Left ventricle myocardium inferior (tissue), 1 donor: ENCODE results near the gene RAX. TPM values are rescaled to one million over a fixed set of nuclear protein-coding genes. Genes with fewer than 3 reads are reported as not detected.
"Not testable (repeated sequence)": the region's sequence is repeated elsewhere in the genome, so short reads cannot be mapped to it uniquely, and the experiment has no call there.

ENCODE experiments used
- DNase-seq: peaks from one replicate; pipeline ENCODE4 v3.0.0-alpha.2; 2020
- H3K27ac ChIP-seq: fragments of 200-600 bp; replicated peaks from 2 replicates; pipeline ENCODE4 v1.8.0; 2021
- H3K27me3 ChIP-seq: fragments of 200-600 bp; 2 replicates; pipeline ENCODE4 v1.8.0; 2021; ENCODE audit warnings: low read depth
- H3K36me3 ChIP-seq: fragments of 200-600 bp; 2 replicates; pipeline ENCODE4 v1.8.0; 2021
- H3K4me1 ChIP-seq: fragments of 200-600 bp; 2 replicates; pipeline ENCODE4 v1.8.0; 2021
- H3K4me3 ChIP-seq: fragments of 200-600 bp; 2 replicates; pipeline ENCODE4 v1.8.0; 2021; ENCODE audit warnings: mild to moderate bottlenecking, moderate library complexity
- H3K9me3 ChIP-seq: fragments of 200-600 bp; replicated peaks from 2 replicates; pipeline ENCODE4 v1.8.0; 2021
- CTCF ChIP-seq: fragments of 200-600 bp; IDR thresholded peaks from 2 replicates; pipeline ENCODE4 v1.8.0; 2021; ENCODE audit warnings: antibody characterized with exemption, mild to moderate bottlenecking, borderline replicate concordance
- intact Hi-C: fragments of 100-400 bp; cut with micrococcal nuclease; formaldehyde crosslinking; loops from one replicate; pipeline ENCODE4 v1.11.0; 2022
- total RNA-seq: library from RNA; stranded (reverse); fragmentation: NEBNext Ultra II Directional; extraction: Animal tissue kit (Norgen Biotek cat#: 25700); gene quantifications from one replicate; pipeline ENCODE4 v1.2.1, GENCODE V29; 2021
- donor health status: DM: no; HTN: yes; CAD: no; lungs with severe emphysema.

Gene RAX
- total RNA-seq, 1 donor from 2014 or later: not detected

DNA sequence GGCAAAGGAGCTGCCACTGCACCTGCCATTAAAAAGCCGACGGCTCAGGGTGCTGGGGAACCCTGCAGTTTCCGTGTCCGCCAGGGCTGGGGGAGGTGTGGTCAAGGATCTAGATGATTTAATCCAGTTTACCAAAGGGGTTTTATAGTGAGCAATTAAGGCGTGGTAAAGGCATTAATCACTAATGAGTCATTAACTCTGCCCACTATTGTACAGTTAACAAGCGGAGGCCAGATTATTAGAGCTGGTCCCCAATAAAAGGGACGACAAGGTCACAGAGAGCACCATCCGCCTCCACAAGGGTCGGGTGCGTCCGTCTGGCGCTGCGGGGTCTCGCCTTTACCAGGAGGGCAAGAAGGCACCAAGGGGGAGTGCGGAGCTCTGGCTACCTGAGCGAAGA, 9.6 kb downstream of the RAX start:
- no peak for DNase-seq
- H3K9me3 ChIP-seq: no peaks in the 10 kb centered on the region
- H3K4me1 ChIP-seq: peaks cover 24% of the 10 kb centered on the region
- no peaks in the 10 kb centered on the region for H3K36me3 ChIP-seq
- no peak for TF ChIP-seq CTCF
- H3K27ac ChIP-seq: no peak overlapping the region
- H3K4me3 ChIP-seq: no peak overlapping the region
- intact Hi-C loops: no loop called here
- H3K27me3 ChIP-seq: peaks cover 3% of the 10 kb centered on the region

- H3K9me3 ChIP-seq, H3K27me3 ChIP-seq, H3K27ac ChIP-seq, H3K4me3 ChIP-seq, intact Hi-C loops, H3K36me3 ChIP-seq, H3K4me1 ChIP-seq, DNase-seq: not testable (repeated sequence)
These were observed 11.0 kb downstream of the RAX start for GRCh38 chr18:59262243-59262642.

GRCh38 chr18:59261842-59262241, 11.4 kb downstream of the RAX start:
- H3K4me1 ChIP-seq, H3K4me3 ChIP-seq, H3K27ac ChIP-seq, intact Hi-C loops, H3K36me3 ChIP-seq, H3K27me3 ChIP-seq, DNase-seq, H3K9me3 ChIP-seq: not testable (repeated sequence)

GRCh38 chr18:59255491-59255890, 17.8 kb downstream of the RAX start:
- H3K4me3 ChIP-seq, H3K36me3 ChIP-seq, DNase-seq, H3K27ac ChIP-seq, intact Hi-C loops, H3K4me1 ChIP-seq: not testable (repeated sequence)
- Histone ChIP-seq H3K9me3 (peaks cover 11% of the 10 kb centered on the region), H3K27me3 (peaks cover 45% of the 10 kb centered on the region)

DNA sequence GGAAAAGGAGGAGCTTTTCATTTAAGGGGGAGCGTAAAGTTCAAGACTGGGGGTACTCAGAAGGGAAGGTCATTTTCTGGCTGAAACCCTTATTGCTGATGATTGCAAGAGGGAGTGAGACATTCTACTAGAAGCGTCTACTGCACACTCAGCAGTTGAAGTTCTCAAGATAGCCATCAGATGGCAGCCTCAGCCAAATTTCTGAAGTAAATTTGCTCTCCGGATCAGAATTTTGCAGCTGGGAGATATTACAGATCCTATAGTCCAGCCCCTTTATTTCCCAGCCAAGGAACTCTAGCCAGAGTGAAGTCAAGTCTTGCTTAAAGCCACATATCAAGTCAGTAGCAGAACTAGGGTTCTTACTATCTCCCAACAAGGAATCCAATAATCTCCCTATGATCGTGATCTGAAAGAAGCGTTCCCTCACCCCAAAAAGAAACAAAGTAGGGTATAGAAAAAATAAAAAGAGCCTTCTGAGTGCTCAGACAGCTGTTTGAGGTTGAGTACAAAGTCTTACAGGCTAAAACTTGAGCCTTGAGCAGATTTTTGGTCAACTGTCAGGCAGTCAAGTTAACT, 24.0 kb downstream of the RAX start:
- H3K36me3 ChIP-seq: no peaks in the 10 kb centered on the region
- no peaks in the 10 kb centered on the region for H3K4me1 ChIP-seq
- no peak overlapping the region for H3K27ac ChIP-seq
- no peak overlapping the region for H3K4me3 ChIP-seq
- intact Hi-C loops: loop anchor here (5.0 kb wide), 1 partner anchor 153 kb away; no protein-coding TSS in a partner anchor
- no peaks in the 10 kb centered on the region for H3K9me3 ChIP-seq
- peaks cover 77% of the 10 kb centered on the region for H3K27me3 ChIP-seq
- DNase-seq: no peak
- TF ChIP-seq CTCF: peak; percentile 76

DNA sequence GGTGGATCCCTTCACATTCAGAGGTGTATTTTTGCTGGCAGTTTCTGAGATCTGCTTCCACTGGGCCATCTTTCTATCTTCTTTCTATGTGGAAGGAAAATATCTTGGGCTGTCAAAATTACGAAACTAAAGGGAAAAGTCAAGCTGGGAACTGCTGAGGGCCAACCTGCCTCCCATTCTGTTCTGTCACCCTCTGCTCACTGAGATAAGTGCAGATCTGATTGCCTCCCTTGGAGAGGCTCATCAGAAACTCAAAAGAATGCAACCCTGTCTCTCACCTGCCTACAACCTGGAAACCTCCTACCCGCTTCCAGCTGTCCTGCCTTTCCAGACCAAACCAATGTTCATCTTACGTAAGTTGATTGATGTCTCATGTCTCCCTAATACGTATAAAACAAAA, 26.5 kb downstream of the RAX start:
- no peak overlapping the region for H3K27ac ChIP-seq
- H3K9me3 ChIP-seq: no peaks in the 10 kb centered on the region
- intact Hi-C loops: loop anchor here (5.0 kb wide), 1 partner anchor 156 kb away; no protein-coding TSS in a partner anchor

More for the DNA sequence above, 26.5 kb downstream of the RAX start:
- no peak for DNase-seq
- no peak overlapping the region for H3K4me3 ChIP-seq
- peaks cover 66% of the 10 kb centered on the region for H3K27me3 ChIP-seq
- H3K4me1 ChIP-seq: no peaks in the 10 kb centered on the region
- H3K36me3 ChIP-seq: no peaks in the 10 kb centered on the region
- no peak for TF ChIP-seq CTCF
